HL-60 (cell line): ENCODE measurements around the gene AGAP1.

Source experiments
- CTCF ChIP-seq: IDR thresholded peaks from one replicate; pipeline ENCODE4 v1.5.1; 2011; ENCODE audit warnings: low read length, control low read depth, inconsistent platforms; ENCODE audit not compliant: insufficient read depth
- GABPA ChIP-seq: IDR thresholded peaks from 2 replicates; pipeline ENCODE4 v1.6.1; 2012; ENCODE audit warnings: low read depth
- POLR2AphosphoS5 ChIP-seq: IDR thresholded peaks from 2 replicates; pipeline ENCODE4 v1.6.1; 2012; ENCODE audit warnings: low read depth
- REST ChIP-seq: IDR thresholded peaks from 2 replicates; pipeline ENCODE4 v1.6.1; 2012; ENCODE audit warnings: low read depth; ENCODE audit not compliant: insufficient replicate concordance
- SPI1 ChIP-seq: IDR thresholded peaks from 2 replicates; pipeline ENCODE4 v1.6.1; 2012; ENCODE audit warnings: low read depth, mild to moderate bottlenecking, borderline replicate concordance

- no peak for TF ChIP-seq CTCF
- TF ChIP-seq SPI1 = no peak
- no peak for TF ChIP-seq POLR2AphosphoS5
- TF ChIP-seq GABPA = no peak
- no peak for TF ChIP-seq REST
These were observed 49.7 kb upstream of the AGAP1 start for GRCh38 chr2:235444101-235444597.
